LoVo (cell line): ENCODE results near the gene LAS1L.
"Not testable (repeated sequence)": the region's sequence is repeated elsewhere in the genome, so short reads cannot be mapped to it uniquely, and the experiment has no call there.

Source experiments
- DNase-seq: peaks from one replicate; pipeline ENCODE4 v3.0.0-alpha.2; 2016; ENCODE audit warnings: low spot score

The LAS1L gene

DNA sequence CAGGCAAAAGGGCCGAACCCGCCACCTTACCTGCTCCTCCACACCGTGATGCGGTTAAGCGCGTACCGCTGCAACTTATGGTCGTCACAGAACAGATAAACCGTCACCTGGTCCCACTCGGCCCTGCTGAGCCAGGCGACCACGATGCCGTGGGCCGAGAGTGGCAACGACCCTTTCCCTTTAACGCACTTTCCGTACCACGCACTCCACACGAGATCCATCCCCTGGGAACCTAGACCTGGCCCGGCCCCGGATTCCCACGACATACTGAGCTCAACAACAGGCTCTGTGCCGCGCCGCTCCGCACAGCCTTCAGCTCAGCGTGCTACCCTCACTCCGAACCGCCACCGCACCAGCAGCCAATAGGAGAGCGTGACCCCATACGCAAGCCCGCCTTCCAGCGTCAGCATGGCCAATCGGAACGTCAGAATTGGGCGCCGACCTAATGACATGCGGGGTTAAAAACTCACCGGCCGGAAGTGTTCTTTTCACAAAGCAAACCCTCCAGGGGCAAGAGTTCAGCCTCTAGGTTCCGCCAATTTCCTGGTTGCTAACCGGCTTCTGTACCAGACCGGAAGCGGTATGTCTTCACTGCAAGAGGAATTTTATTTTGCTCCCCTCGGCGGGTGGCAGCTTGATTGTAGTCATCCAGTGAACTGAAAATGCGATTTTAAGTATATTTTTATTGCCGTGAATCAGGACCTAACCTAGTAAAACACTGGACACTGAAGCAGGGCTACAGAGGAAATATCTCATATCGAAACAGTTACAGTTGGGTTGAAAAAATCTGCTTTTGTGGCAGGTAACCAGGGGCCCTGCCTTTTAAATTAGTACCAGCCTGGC lies at the start of gene LAS1L:
TSS of gene LAS1L (minus strand) at position 338 of the 843 bp plus-strand sequence. CDS start at position 266, 72 bp downstream.
- DNase-seq: peak; percentile 82

DNA sequence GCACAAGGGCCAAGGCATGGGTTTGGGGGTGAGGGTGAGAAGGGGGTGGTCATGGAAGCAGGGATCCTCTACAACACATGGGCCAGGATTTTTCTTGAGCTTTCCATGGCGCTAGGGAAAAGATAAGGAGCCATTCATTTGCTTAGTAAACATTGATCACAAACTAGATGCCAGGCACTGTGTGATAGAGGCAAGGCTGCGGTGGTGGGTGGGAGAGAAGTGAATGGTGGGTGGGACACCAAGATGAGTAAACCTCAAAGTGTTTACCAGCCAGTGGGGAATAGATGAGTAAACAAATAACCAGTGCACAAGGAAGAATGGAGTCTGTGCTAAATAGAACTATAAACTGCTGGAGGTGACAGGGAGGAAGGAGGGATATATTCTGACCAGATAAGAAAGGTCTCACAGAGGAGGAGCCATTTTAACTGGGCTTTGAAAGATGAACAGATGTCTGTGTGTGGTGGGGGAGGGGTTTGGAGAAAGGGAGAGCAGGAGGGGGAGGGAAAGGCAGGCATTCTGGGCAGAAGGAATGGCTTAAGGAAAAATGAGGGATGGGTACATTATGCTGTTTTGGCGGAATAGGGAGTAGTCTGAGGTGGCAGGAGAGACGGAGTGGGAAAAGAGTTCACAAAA lies 48.0 kb upstream of the LAS1L start:
- no peak for DNase-seq

DNA sequence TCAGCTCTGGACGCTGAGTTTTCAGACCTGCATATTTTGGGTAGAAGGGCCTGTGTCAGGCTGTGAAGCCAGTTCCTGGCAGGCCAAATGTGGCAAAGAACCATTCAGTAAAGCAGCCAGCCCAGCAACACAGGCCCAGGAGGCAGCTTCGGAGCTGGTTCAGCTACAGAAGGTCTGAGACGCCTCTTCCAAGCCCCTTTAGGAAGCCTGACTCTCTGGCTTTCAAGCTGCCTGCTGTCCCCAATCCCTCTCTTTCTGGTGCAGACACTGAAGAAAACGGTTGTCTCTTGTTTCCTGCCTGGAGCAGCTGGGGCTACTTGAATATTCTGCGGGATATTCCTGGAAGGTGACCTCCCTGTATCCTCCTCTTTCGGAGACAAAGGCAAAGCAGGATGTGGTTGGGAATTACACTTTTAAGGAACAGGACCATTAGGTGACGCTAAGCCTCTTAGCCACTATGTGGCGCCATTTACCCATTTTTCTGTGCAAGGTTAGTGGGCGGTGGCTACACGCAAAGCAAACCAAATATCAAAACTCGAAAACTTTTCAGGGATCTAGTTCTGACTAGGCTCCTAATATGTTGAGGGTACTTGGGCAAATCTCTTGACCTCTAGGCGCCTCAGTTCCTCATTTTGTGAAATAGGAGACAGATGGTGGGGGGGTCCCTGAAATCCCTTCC lies 47.2 kb upstream of the LAS1L start:
- peak; percentile 45 for DNase-seq

DNA sequence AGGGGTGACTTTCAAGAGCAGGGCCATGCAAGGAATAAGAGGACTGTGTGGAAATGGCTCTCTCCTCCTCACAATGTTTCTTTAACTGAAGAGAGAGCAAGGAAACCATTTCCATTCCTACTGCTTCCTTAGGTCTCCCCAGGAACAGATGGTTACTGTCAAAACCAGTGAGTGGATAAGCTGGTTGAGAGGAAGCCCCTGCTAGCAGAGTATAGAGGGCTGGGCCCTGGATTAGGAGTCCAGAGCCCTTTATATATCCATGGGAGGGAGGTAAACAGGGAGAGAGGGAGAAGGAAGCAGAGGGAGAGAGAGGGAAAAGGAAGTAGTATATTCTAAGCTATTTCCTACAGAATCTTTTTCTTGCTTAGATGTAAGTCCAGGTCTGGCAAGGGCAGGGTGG lies 43.8 kb upstream of the LAS1L start:
- no peak for DNase-seq

DNA sequence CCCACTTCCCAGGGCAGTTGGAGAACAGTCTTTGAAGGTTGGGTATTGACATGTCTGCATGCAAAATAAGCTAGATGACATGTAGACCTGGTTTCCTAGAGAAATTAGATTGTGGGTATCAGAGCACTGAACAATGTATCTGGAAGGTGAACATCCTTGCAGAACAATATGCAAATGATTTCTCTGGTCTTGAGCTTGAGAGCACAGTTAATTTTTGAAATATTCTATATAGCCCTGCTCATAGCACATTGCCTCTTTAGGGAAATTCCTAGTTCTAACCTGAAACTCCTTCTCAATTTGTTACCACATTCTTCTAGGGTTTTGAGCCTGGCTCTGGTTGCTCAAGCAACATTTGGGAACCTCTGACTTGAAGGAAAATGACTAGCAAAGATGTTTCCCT lies 41.6 kb upstream of the LAS1L start:
- no peak for DNase-seq

DNA sequence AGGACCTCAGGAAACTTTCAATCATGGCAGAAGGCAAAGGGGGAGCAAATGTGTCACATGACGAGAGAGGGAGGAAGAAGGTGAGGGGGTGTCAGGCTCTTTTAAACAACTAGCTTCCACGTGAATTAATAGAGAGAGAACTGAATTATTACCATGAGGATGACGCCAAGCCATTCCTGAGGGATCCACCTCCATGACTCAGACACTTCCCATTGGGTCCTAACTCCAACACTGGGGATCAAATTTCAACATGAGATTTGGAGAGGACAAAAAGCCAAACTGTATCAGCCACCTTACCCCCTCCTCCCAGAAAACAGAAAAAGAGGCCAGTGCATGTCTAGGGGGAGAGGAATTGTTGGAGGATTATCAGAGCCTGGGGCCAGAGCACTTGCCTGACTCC lies 40.4 kb upstream of the LAS1L start:
- no peak for DNase-seq

DNA sequence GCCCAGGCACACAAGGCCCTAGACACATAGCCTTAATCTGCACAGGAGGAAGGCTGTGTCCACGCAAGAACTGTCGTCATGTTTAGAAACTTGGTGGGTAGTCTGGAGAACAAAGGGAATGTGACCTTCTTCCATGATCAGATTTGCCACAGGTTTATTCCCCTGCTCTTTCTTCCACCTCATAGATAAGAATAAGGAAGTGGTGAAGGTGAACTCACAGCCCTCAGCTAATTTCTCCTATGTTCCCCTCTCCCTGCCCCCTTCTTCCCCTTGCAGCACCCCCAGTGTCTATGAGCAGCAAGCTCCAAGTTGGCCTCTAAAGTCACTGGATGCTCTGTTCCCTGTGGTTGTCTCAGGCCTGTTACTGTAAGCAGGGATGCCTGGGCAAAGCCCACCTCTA lies 39.8 kb upstream of the LAS1L start:
- DNase-seq: no peak

DNA sequence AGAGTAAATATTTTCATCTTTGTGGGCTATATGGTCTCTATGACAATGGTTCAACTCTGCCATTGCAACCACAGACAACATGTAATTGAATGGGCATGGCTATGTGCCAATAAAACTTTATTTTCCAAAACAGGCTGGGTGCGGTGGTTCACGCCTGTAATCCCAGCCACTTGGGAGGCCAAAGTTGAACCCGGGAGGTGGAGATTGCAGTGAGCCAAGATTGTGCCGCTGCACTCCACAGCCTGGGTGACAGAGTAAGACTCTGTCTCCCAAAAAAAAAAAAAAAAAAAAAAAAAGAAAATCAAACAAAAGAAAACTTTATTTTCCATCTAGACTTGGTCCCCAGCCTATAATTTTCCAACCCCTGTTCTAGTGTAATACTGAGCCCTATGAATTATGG lies 38.4 kb upstream of the LAS1L start:
- no peak for DNase-seq

DNA sequence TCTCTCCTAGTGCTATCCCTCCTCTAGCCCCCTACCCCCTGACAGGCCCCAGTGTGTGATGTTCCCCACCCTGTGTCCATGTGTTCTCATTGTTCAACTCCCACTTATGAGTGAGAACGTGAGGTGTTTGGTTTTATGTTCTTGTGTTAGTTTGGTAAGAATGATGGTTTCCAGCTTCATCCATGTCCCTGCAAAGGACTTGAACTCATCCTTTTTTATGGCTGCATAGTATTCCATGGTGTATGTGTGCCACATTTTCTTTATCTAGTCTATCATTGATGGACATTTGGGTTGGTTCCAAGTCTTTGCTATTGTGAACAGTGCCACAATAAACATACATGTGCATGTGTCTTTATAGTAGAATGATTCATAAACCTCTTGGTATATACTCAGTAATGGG lies 28.3 kb upstream of the LAS1L start:
- DNase-seq: not testable (repeated sequence)

DNA sequence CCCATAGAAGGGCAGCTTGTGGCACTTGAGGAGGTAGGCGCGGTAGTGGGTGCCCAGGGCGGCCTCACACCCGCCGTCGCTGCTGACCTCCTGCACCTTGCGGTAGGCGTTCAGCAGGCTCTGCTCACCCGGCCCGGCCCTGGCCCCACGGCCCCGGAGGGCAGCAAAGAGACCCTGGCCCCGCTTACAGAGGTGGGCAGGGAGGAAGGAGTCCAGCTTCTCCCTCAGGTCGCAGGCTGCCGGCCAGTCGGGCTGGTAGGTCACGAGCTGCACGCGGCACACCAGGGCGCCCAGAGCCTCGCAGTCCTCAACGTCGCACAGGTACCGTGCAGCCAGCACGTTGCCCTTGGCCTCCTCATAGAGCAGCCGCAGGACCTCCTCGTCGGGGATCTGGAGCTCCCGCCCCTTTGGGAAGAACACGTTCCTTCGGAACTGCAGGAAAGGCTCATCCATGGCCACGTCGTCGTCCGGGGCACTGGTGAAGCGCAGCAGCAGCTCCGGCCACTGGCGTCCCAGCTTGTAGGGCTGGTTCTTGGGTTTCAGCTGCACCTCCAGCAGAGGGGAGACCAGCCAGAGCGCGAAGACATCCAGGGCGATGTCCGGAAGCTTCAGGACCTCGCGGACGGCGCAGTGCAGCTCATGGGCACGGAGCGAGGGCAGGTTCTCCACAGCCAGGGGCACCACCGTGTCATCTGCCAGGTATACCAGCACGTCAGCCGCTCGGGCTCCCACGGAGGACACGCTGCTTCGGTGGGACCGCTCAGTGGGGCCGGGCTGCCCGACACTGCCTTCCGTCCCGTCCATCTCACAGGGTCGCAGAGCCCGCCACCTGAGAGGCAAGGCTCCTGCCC lies 17.1 kb upstream of the LAS1L start:
- no peak for DNase-seq

DNA sequence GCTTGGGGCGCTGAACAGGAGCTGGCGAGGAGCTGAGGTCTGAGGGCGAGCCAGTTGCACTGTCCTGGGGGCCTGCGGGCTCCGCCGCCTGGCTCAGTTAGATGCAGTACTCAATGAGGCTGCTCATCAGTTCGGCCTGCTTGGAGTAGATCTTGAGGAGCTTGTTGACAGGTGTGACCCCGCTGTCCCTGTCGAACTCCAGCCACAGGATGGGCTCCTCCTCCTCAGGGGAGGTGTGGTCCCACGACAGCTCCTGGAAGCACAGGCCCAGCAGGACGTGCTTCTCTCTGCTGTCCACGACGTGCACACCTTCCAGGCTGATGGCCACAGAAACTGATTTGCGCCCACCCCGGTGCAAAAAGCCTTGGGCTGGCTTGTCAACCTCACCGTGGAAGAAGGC lies 16.5 kb upstream of the LAS1L start:
- no peak for DNase-seq

DNA sequence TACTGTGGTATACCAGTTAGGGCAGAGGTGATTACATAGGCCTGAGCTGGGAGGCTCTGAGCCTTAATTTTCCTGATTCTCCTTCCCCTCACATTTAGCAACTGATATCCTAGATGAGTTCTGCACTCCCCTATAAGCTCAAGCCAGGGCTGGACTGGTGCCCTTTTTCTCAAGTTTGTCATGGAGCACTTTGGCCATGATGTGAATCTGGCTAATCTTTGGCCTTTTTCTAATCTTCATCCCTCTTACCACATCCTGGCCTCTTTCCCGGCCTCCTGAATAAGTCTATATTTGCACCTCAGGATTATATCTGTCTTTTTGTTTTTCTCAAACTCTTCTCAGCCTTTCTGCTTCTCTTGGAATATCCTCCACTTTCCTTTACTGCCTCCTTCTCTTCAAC lies 10.9 kb upstream of the LAS1L start:
- DNase-seq: no peak

DNA sequence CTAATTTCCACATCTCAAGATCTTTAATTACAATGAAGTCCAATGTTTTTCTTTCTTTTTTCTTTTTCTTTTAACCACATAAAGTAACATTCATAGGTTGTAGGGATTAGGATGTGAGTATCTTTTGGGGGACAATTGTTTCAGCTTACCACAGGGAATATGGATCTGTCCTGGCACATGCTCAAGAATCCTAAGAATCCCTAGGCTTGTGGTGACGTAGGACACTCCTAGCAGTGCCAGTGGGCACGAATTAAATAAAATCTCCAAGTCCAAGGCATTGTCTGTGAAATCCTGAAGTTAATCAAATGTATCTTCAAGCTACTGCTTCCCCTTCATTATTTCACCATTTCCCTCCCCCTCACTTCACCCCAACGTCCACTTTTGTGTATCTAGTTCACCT lies 2.6 kb upstream of the LAS1L start:
- no peak for DNase-seq

DNA sequence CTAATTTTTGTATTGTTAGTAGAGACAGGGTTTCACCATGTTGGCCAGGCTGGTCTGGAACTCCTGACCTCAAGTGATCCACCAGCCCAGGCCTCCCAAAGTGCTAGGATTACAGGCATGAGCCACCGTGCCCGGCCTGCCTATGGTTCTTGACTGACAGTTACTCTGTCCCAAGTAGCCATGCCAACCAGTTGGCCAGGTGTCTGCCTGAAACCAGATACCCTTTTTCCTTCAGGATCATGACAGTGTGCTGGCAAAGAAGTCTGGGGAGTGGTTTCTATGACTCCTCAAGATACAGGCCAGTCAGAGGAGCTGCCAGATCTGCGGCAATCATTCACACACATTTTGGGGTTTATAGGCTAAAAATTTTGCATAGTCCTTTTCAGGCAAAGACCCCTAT lies 1.7 kb upstream of the LAS1L start:
- no peak for DNase-seq

DNA sequence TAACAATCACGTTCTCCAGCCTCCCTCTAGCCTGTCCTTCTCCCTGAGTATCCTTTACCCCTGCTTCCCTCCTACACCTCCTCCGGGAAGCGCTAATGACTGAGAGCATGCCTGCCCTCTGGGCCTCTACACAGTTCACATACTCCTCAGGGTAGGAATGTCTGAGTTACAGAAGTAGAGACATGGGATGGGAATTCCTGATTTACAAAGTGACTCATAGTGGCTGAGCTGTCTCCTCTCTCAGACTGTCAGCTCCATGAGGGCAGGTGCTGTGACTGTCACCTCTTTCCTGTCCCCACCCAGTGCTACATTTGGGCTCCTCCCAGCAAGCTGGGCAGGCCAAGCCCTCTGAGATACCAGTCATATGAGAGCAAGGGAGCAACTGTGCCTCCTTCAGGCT lies 2.6 kb downstream of the LAS1L start:
- DNase-seq: no peak

DNA sequence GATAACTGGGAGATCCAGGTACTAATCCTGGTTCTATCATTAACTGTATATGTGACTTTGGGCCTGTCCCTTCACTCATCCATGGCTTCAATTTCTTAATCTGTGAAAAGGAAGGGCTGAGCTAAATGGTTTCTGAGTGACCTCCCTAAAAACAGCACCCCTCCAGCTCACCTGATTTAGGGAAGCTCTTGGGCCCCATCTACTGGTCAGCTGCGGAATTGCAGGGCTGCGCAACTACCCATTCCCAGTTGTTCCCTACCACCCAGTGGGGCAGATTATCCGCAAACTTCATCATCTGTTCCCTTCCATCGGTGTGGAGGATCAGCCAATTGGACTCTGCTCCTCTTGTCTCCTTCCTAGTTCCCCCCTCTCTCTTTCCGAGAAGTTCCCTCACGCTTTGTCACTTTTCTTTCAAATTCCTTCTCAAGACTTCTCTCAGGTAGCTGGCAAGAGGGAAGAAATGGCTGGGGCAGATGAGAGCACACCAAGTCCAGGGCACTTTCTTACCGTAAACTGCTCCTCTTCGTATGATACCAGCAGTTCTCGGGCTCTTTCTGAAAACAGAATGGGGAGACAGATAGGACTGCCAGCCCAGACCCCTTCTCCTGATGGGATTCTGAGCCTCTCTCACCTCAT lies 5.8 kb downstream of the LAS1L start:
- DNase-seq: peak; percentile 9

DNA sequence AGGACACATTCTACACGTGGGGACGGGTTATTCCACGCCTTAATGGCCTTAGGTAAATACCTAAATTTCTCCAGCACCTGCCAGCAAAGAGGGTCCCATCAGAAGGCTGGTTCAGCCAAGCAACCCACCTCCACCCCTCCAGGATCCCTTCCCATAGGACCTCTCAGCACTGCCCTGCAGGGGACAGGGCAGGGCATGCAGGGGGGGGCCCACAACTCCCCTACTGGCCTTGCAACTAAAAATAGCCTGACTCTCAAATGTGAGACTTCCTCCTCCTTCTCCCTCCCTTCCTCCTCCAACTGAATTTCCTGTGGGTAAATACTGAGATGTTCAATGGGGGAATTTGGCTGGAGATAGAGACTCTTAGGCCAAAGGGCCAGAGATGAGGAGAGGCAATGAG lies 6.3 kb downstream of the LAS1L start:
- no peak for DNase-seq

DNA sequence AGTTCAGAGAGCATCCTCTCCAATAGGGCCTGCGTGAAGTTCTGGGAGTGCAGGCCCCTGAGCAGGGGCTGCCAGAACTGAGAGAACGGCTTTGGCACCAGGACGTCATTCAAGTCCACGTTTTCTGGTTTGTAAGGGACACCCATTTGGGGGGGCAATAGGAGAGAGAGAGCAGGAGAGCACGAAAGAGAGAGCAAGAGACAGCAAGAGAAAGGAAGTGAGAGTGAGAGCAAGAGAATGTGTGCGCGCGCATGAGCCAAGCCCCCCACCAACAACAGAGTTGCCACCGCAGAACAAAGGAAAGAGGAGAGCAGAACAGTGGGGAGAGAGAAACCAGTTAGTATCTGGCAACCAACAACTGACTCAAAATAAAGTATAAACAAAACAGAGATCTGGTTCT lies 10.4 kb downstream of the LAS1L start:
- DNase-seq: no peak

DNA sequence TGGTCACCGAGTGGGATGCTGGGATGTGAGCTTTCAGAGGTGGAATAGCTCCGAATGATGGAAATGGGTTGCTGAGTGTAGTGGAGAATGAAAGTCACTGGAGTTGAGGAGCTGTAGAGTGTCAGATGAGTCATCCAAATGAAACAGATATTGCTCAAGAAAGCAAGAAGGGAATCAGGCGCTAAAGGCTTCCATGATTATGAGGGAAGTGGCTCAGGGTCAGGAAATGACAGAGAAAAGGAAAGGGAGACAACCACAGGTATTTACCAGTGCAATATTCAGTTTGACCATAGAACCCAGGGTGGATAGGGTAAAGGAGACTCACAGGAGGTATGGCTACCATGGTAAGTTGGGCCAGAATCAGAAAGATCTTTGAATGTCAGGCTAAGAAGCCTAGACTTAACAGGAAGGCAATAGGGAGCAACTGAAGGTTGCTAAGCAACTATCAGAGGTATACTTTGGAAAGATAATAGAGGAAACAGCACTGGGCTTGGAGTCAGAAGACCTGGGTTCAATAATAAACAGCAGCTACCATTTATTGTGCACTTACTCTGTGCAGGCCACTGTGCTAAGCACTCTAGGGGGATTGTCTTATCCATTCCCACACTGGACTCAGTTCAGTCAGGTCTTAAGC lies 11.7 kb downstream of the LAS1L start:
- no peak for DNase-seq

DNA sequence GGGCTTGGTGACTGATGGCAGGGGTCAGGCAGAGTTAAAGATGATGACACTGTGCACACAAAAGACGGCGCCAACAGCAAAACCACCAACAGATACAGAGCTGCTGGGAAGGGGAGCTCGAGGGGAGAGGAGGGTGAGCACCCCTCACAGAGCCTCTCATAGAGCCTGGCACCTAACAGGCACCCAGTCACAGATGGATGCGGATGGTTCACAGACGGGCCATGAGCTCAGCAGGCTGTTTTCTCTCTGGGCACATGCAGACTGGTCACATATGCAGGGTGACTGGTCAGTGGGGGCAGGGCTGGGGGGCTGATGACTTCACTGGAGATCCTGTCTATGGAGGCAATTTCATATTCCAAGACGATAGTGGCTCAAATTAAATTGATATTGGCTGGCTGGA lies 15.1 kb downstream of the LAS1L start:
- DNase-seq: not testable (repeated sequence)

DNA sequence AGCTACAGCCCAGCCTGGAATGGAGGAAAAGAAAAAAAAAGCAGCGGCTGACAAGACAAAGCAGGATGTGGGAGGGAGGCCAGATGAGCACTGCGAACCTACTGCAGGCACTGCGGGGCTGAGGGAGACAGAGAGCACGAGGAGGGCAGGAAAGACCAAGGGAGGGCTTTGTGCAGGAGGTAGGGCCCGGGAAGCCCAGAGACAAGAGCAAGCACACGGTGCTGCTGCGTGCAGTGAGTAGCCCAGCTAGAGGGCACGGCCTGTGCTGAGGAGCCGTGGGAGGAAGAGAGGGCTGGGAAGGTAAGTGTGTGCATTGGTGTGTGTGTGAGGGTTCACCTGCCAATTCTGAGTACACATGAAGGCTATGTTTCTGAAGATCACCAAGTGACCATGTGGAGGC lies 15.6 kb downstream of the LAS1L start:
- not testable (repeated sequence) for DNase-seq
